Activated naive CD8-positive, alpha-beta T cell treated with anti-CD3 and anti-CD28 coated beads for 36 hours (primary cell): ENCODE data around the gene C1R. TPM values are rescaled to one million over a fixed set of nuclear protein-coding genes. Genes with fewer than 3 reads are reported as not detected.

Experiments used
- total RNA-seq, 2 experiments: library from RNA; stranded (reverse); gene quantifications; one replicate each; pipeline ENCODE4 v1.2.3, GENCODE V29; 2021

Gene C1R
- total RNA-seq, 2 experiments from 2014 or later: 1.6 to 2.5 TPM

Other genes with a start within 250 kb of the C1R start
- gene CDCA3, start 241.2 kb downstream of the C1R start, total RNA-seq: 10 to 100 TPM; 62.5 to 64.0 TPM
- gene USP5, start 240.3 kb downstream of the C1R start, total RNA-seq: 100 to 1,000 TPM; 125 to 127 TPM
- 1,000 to 10,000 TPM; 1,593 to 1,653 TPM for gene TPI1, start 224.9 kb downstream of the C1R start, total RNA-seq
- 1 to 10 TPM; 2.7 to 3.0 TPM for gene SPSB2, start 219.1 kb downstream of the C1R start, total RNA-seq
- 1 to 10 TPM; 3.0 to 4.1 TPM for gene LRRC23, start 187.6 kb downstream of the C1R start, total RNA-seq
- gene ENO2, start 177.9 kb downstream of the C1R start, total RNA-seq: 100 to 1,000 TPM; 140 to 141 TPM
- gene ATN1, start 164.5 kb downstream of the C1R start, total RNA-seq: 10 to 100 TPM; 27.6 to 28.5 TPM
- not detected for gene RNU7-1, start 148.6 kb downstream of the C1R start, total RNA-seq
- 100 to 1,000 TPM; 203 to 208 TPM for gene C12orf57, start 148.4 kb downstream of the C1R start, total RNA-seq
- 100 to 1,000 TPM; 457 to 467 TPM for gene PTPN6, start 141.1 kb downstream of the C1R start, total RNA-seq
- 100 to 1,000 TPM; 556 to 557 TPM for gene PHB2, start 121.8 kb downstream of the C1R start, total RNA-seq
- gene EMG1, start 121.5 kb downstream of the C1R start, total RNA-seq: 100 to 1,000 TPM; 130 to 140 TPM
- gene LPCAT3, start 74.0 kb downstream of the C1R start, total RNA-seq: 10 to 100 TPM; 23.3 to 23.8 TPM
- under 1 TPM; 0.47 to 0.66 TPM for gene C1S, start 31.7 kb downstream of the C1R start, total RNA-seq
- gene C1RL, start 16.8 kb upstream of the C1R start, total RNA-seq: 10 to 100 TPM in 1 of 2 experiments, 1 to 10 TPM in 1; 8.6 to 10.1 TPM
- not detected for gene RBP5, start 36.4 kb upstream of the C1R start, total RNA-seq
- gene CLSTN3, start 37.9 kb upstream of the C1R start, total RNA-seq: 10 to 100 TPM; 16.5 to 17.2 TPM
- 10 to 100 TPM; 39.1 to 40.3 TPM for gene PEX5, start 97.2 kb upstream of the C1R start, total RNA-seq
- not detected for gene ACSM4, start 211.6 kb upstream of the C1R start, total RNA-seq